Osteoblast (primary cell): ENCODE data around the gene PCDH15. TPM values are rescaled to one million over a fixed set of nuclear protein-coding genes. Genes with fewer than 3 reads are reported as not detected.

Experiments used
- DNase-seq: peaks from one replicate; pipeline ENCODE4 v3.0.0; 2011; ENCODE audit warnings: low spot score, mixed read lengths; ENCODE audit not compliant: insufficient read length; ENCODE audit errors: missing footprints
- H2AFZ ChIP-seq: 2 replicates; pipeline ENCODE4 v1.6.0; 2011; ENCODE audit warnings: mild to moderate bottlenecking, low read length
- H3K27ac ChIP-seq: 2 replicates; pipeline ENCODE4 v1.5.1; 2011; ENCODE audit warnings: mild to moderate bottlenecking, low read depth, low read length, moderate library complexity
- H3K27me3 ChIP-seq: 2 replicates; pipeline ENCODE4 v1.6.0; 2012; ENCODE audit warnings: mild to moderate bottlenecking, control low read depth, inconsistent platforms, low read length, moderate library complexity; ENCODE audit not compliant: insufficient read depth
- H3K36me3 ChIP-seq: 2 replicates; pipeline ENCODE4 v1.5.1; 2011; ENCODE audit warnings: mild to moderate bottlenecking, low read length, control low read depth, moderate library complexity; ENCODE audit not compliant: insufficient read depth
- H3K4me1 ChIP-seq: 2 replicates; pipeline ENCODE4 v1.5.1; 2011; ENCODE audit warnings: mild to moderate bottlenecking, low read length, control low read depth, moderate library complexity; ENCODE audit not compliant: insufficient read depth
- H3K4me2 ChIP-seq: 2 replicates; pipeline ENCODE4 v1.6.0; 2011; ENCODE audit warnings: mild to moderate bottlenecking, low read length; ENCODE audit not compliant: insufficient read depth
- H3K4me3 ChIP-seq: fragments of 200-600 bp; sonication (generic); 3 replicates; pipeline ENCODE4 v1.5.1; 2012; ENCODE audit warnings: mild to moderate bottlenecking, low read length, inconsistent platforms; ENCODE audit not compliant: insufficient read depth
- H3K79me2 ChIP-seq: 2 replicates; pipeline ENCODE4 v1.6.0; 2012; ENCODE audit warnings: mild to moderate bottlenecking, low read length, control low read depth, inconsistent platforms; ENCODE audit not compliant: insufficient read depth
- H3K9me3 ChIP-seq: 2 replicates; pipeline ENCODE4 v1.5.1; 2011; ENCODE audit warnings: low read depth, low read length, control low read depth
- H4K20me1 ChIP-seq: 2 replicates; pipeline ENCODE4 v1.6.0; 2012; ENCODE audit warnings: mild to moderate bottlenecking, low read length, control low read depth; ENCODE audit not compliant: insufficient read depth
- CTCF ChIP-seq: IDR thresholded peaks from 2 replicates; pipeline ENCODE4 v1.5.1; 2011; ENCODE audit warnings: mild to moderate bottlenecking, low read depth, low read length, moderate library complexity; ENCODE audit errors: extremely low read depth
- total RNA-seq: library from RNA; depleted of rRNA; stranded (reverse); fragments of >200 nt; gene quantifications from 2 replicates; pipeline ENCODE4 v1.2.3, GENCODE V29; 2012

Gene PCDH15
- total RNA-seq, 1 donor: not detected

GRCh38 chr10:54010337-54010933 is 790.6 kb downstream of the PCDH15 start:
- DNase-seq: no peak
- no peak overlapping the region for H3K27ac ChIP-seq
- TF ChIP-seq CTCF: no peak

GRCh38 chr10:54009672-54010071 is 791.4 kb downstream of the PCDH15 start:
- Histone ChIP-seq H3K36me3 (no peaks in the 10 kb centered on the region), H3K27me3 (no peaks in the 10 kb centered on the region), H3K4me3 (no peak overlapping the region), H2AFZ (no peak overlapping the region), H3K9me3 (peaks cover 2% of the 10 kb centered on the region), H3K4me2 (no peak overlapping the region), H3K79me2 (no peaks in the 10 kb centered on the region), H4K20me1 (no peaks in the 10 kb centered on the region), H3K4me1 (no peaks in the 10 kb centered on the region), H3K27ac (no peak overlapping the region)
- no peak for DNase-seq
- no peak for TF ChIP-seq CTCF

More at GRCh38 chr10:54010337-54010933, 790.6 kb downstream of the PCDH15 start:
- Histone ChIP-seq H3K9me3 (peaks cover 2% of the 10 kb centered on the region), H3K4me1 (no peaks in the 10 kb centered on the region), H2AFZ (no peak overlapping the region), H3K4me2 (no peak overlapping the region), H4K20me1 (no peaks in the 10 kb centered on the region), H3K4me3 (no peak overlapping the region), H3K27me3 (no peaks in the 10 kb centered on the region), H3K36me3 (no peaks in the 10 kb centered on the region), H3K79me2 (no peaks in the 10 kb centered on the region)

- Histone ChIP-seq H3K4me1 (no peaks in the 10 kb centered on the region), H3K9me3 (peaks cover 5% of the 10 kb centered on the region), H3K27me3 (no peaks in the 10 kb centered on the region), H2AFZ (no peak overlapping the region), H4K20me1 (no peaks in the 10 kb centered on the region), H3K79me2 (no peaks in the 10 kb centered on the region), H3K4me2 (no peak overlapping the region), H3K4me3 (no peak overlapping the region), H3K27ac (no peak overlapping the region), H3K36me3 (no peaks in the 10 kb centered on the region)
- no peak for TF ChIP-seq CTCF
- DNase-seq: no peak
Observed at GRCh38 chr10:54002077-54002476, 799.0 kb downstream of the PCDH15 start.

GRCh38 chr10:53997953-53998352 is 803.1 kb downstream of the PCDH15 start:
- Histone ChIP-seq H3K4me2 (no peak overlapping the region), H3K4me3 (no peak overlapping the region), H3K36me3 (no peaks in the 10 kb centered on the region), H3K27me3 (no peaks in the 10 kb centered on the region), H3K27ac (no peak overlapping the region), H2AFZ (no peak overlapping the region), H3K9me3 (peaks cover 3% of the 10 kb centered on the region), H4K20me1 (no peaks in the 10 kb centered on the region), H3K4me1 (no peaks in the 10 kb centered on the region), H3K79me2 (no peaks in the 10 kb centered on the region)
- DNase-seq: no peak
- no peak for TF ChIP-seq CTCF
